A549 (cell line): ENCODE data around the gene OSCP1. TPM values are rescaled to one million over a fixed set of nuclear protein-coding genes. Genes with fewer than 3 reads are reported as not detected.

Experiments used
- ATAC-seq, 2 experiments: fragments of 200-7000 bp in 1 of 2; fragments of >200 bp in 1 of 2; cut with Nextera tagmentation in 1 of 2; cut with Tn5 transposase in 1 of 2; 3 replicates each; pipeline versions ENCODE4 v1.8.0 to v1.9.1; 2018 to 2020; ENCODE audit warnings: mild to moderate bottlenecking in 1 of 2, moderate library complexity in 1 of 2
- CTCF ChIA-PET: fragments of 300-600 bp; sonication (Branson Sonifier 250); formaldehyde crosslinking; extraction: SDS; loops from one replicate; lab custom pipeline; 2021; ENCODE audit warnings: antibody characterized with exemption, inconsistent platforms; lab: Yijun Ruan, JAX
- POLR2A ChIA-PET: fragments of 350-600 bp; formaldehyde crosslinking; extraction: SDS; loops from one replicate; lab custom pipeline; 2021; ENCODE audit warnings: antibody characterized with exemption, inconsistent platforms; lab: Yijun Ruan, JAX
- DNase-seq, 2 experiments: peaks; one replicate each; pipeline versions ENCODE4 v3.0.0 to v3.0.0-alpha.2; 2011 to 2016; ENCODE audit warnings: low read depth in 1 of 2, low spot score in 1 of 2
- FAIRE-seq: peaks from 2 replicates; lab custom pipeline; 2011; peaks lifted over from hg19 to GRCh38; lab: Jason Lieb, UNC
- H3K27ac ChIP-seq, 2 experiments: fragments of >200 bp; sonication (Bioruptor Twin); formaldehyde crosslinking; 3 replicates each; pipeline ENCODE4 v1.5.1; 2016 to 2017
- H3K4me1 ChIP-seq: fragments of >200 bp; sonication (Bioruptor Twin); formaldehyde crosslinking; 3 replicates; pipeline ENCODE4 v1.6.1; 2016
- H3K4me2 ChIP-seq: fragments of >200 bp; sonication (Bioruptor Twin); formaldehyde crosslinking; 3 replicates; pipeline ENCODE4 v1.6.1; 2016
- H3K4me3 ChIP-seq: fragments of >200 bp; sonication (Bioruptor Twin); formaldehyde crosslinking; 3 replicates; pipeline ENCODE4 v1.5.1; 2016
- H3K9me3 ChIP-seq: fragments of >200 bp; sonication (Bioruptor Twin); formaldehyde crosslinking; 3 replicates; pipeline ENCODE4 v1.6.1; 2016
- BHLHE40 ChIP-seq: IDR thresholded peaks from 2 replicates; pipeline ENCODE4 v1.6.1; 2012; ENCODE audit warnings: low read depth, low read length, inconsistent platforms
- CBX2 ChIP-seq: fragments of 200-600 bp; sonication (generic); IDR thresholded peaks from 2 replicates; pipeline ENCODE4 v1.6.1; 2016; ENCODE audit warnings: low read depth, mild to moderate bottlenecking, borderline replicate concordance
- CHD2 ChIP-seq: fragments of 150-350 bp; IDR thresholded peaks from 2 replicates; pipeline ENCODE4 v1.6.1; 2014; ENCODE audit warnings: low read length; ENCODE audit not compliant: partially characterized antibody
- FOSL2 ChIP-seq, 2 experiments: fragments of 450-650 bp in 1 of 2; fragments of >200 bp in 1 of 2; sonication (Bioruptor Twin) in 1 of 2; formaldehyde crosslinking; IDR thresholded peaks; 2 replicates each; pipeline versions ENCODE4 v1.5.0 to v1.6.1; 2016 to 2020; ENCODE audit warnings: mild to moderate bottlenecking in 1 of 2, moderate library complexity in 1 of 2
- FOXS1 ChIP-seq: fragments of 250-450 bp; sonication (Bioruptor Pico); IDR thresholded peaks from 2 replicates; pipeline ENCODE4 v1.5.0; 2020; ENCODE audit warnings: mild to moderate bottlenecking, moderate library complexity
- GATA3 ChIP-seq: IDR thresholded peaks from 2 replicates; pipeline ENCODE4 v1.6.1; 2012; ENCODE audit warnings: borderline replicate concordance
- HDAC2 ChIP-seq: fragments of 200-600 bp; sonication (generic); IDR thresholded peaks from 2 replicates; pipeline ENCODE4 v1.6.1; 2016
- JUNB ChIP-seq: fragments of >200 bp; sonication (Bioruptor Twin); formaldehyde crosslinking; IDR thresholded peaks from 2 replicates; pipeline ENCODE4 v1.6.1; 2016
- KDM5A ChIP-seq: fragments of 200-600 bp; sonication (generic); IDR thresholded peaks from 2 replicates; pipeline ENCODE4 v1.6.1; 2016; ENCODE audit warnings: antibody characterized with exemption, mild to moderate bottlenecking
- MAFK ChIP-seq: fragments of 450-650 bp; IDR thresholded peaks from 2 replicates; pipeline ENCODE4 v1.6.1; 2014; ENCODE audit not compliant: partially characterized antibody
- MAZ ChIP-seq: fragments of 150-350 bp; IDR thresholded peaks from 2 replicates; pipeline ENCODE4 v1.6.1; 2014; ENCODE audit warnings: antibody characterized with exemption, low read depth, low read length, borderline replicate concordance
- NFE2L2 ChIP-seq: fragments of 150-350 bp; conservative IDR thresholded peaks from 2 replicates; pipeline ENCODE4 v1.6.1; 2014; ENCODE audit warnings: low read length
- NPAS2 ChIP-seq: fragments of 250-450 bp; sonication (Bioruptor Pico); IDR thresholded peaks from 2 replicates; pipeline ENCODE4 v1.8.0; 2022; ENCODE audit warnings: mild to moderate bottlenecking, moderate library complexity, borderline replicate concordance
- PHF8 ChIP-seq: fragments of 200-600 bp; sonication (generic); IDR thresholded peaks from 2 replicates; pipeline ENCODE4 v1.6.1; 2016; ENCODE audit warnings: low read depth, mild to moderate bottlenecking, antibody characterized with exemption, moderate library complexity, borderline replicate concordance
- POLR2AphosphoS2 ChIP-seq: conservative IDR thresholded peaks from 2 replicates; pipeline ENCODE4 v1.6.1; 2012; ENCODE audit warnings: low read length, improper control_type of control experiment, inconsistent platforms
- RARB ChIP-seq: fragments of 250-450 bp; sonication (Bioruptor Pico); IDR thresholded peaks from 2 replicates; pipeline ENCODE4 v1.8.0; 2021; ENCODE audit warnings: mild to moderate bottlenecking, moderate library complexity
- TFCP2L1 ChIP-seq: fragments of 250-450 bp; sonication (Bioruptor Pico); IDR thresholded peaks from 2 replicates; pipeline ENCODE4 v1.5.0; 2021; ENCODE audit warnings: mild to moderate bottlenecking
- ZC3H11A ChIP-seq: fragments of 450-650 bp; IDR thresholded peaks from 2 replicates; pipeline ENCODE4 v1.6.1; 2014; ENCODE audit warnings: antibody characterized with exemption, mild to moderate bottlenecking
- ZNF302 ChIP-seq: fragments of 250-450 bp; sonication (Bioruptor Pico); IDR thresholded peaks from 2 replicates; pipeline ENCODE4 v1.9.0; 2021; ENCODE audit warnings: inconsistent platforms, mild to moderate bottlenecking, moderate library complexity
- WGBS: methylation state at CpG from one replicate; pipeline ENCODE4 v1.1.6; 2017; ENCODE audit errors: missing lambda C conversion rate; 5-methylcytosine and 5-hydroxymethylcytosine counted together
- polyA plus RNA-seq, 4 experiments: library from polyadenylated mRNA; depleted of rRNA in 3 of 4; stranded (reverse); fragments of >200 nt; fragmentation: RNase III in 1 of 4; extraction: RNeasy Plus Mini Kit Qiagen cat#74134 plus additional on column Dnase treatment in 1 of 4; gene quantifications; 2 replicates in 3 of 4; 3 replicates in 1 of 4; pipeline ENCODE4 v1.2.3, GENCODE V29; 2011 to 2017
- TF ChIP-seq, protein P1 (sequence below): fragments of >200 bp; sonication (Bioruptor Twin); formaldehyde crosslinking; IDR thresholded peaks from 3 replicates; pipeline ENCODE4 v1.5.1; 2016
- TF ChIP-seq, protein P2 (sequence below): fragments of >200 bp; sonication (Bioruptor Twin); formaldehyde crosslinking; IDR thresholded peaks from 2 replicates; pipeline ENCODE4 v1.6.1; 2016
- TF ChIP-seq, protein P3 (sequence below): fragments of 450-650 bp; IDR thresholded peaks from 2 replicates; pipeline ENCODE4 v1.6.1; 2014; ENCODE audit warnings: antibody characterized with exemption

OSCP1 gene
- polyA plus RNA-seq, 2 of the 4 experiments (the other 2 are of a cell fraction) = 4.6 to 6.6 TPM

DNA sequence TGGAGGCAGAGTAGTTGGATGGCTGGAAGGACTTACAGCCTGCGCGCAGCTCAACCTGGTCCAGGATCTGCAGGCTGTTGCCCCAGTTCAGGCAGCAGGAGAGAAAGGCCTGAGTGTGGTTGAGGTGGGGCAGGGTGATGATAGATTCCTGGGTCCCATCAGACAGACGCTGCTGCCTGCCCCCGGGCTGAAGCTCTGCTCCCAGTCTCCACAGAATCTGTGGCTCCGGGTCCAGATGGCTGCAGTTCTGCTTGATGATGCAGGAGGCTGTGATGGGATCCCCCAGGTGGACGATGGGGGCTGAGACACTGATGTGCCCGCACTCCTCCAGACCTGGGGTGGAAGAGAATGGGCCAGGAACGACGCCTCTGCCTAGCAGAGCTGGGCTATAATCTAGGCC lies 25.1 kb upstream of the OSCP1 start:
- no peaks in the 10 kb centered on the region for H3K4me1 ChIP-seq
- TF ChIP-seq BHLHE40 = no peak
- no peak for TF ChIP-seq HDAC2
- TF ChIP-seq MAFK = no peak
- TF ChIP-seq ZNF302 = no peak
- no peak for TF ChIP-seq RARB
- TF ChIP-seq JUNB = no peak
- no peak for TF ChIP-seq FOSL2 (IDR thresholded peaks at IDR 0.05)
- no peak for TF ChIP-seq FOSL2 (CRISPR knock-in tag; IDR thresholded peaks at IDR 0.05)
- TF ChIP-seq, protein P1, sequence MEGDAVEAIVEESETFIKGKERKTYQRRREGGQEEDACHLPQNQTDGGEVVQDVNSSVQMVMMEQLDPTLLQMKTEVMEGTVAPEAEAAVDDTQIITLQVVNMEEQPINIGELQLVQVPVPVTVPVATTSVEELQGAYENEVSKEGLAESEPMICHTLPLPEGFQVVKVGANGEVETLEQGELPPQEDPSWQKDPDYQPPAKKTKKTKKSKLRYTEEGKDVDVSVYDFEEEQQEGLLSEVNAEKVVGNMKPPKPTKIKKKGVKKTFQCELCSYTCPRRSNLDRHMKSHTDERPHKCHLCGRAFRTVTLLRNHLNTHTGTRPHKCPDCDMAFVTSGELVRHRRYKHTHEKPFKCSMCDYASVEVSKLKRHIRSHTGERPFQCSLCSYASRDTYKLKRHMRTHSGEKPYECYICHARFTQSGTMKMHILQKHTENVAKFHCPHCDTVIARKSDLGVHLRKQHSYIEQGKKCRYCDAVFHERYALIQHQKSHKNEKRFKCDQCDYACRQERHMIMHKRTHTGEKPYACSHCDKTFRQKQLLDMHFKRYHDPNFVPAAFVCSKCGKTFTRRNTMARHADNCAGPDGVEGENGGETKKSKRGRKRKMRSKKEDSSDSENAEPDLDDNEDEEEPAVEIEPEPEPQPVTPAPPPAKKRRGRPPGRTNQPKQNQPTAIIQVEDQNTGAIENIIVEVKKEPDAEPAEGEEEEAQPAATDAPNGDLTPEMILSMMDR = no peak
- no peak for TF ChIP-seq POLR2AphosphoS2
- TF ChIP-seq FOXS1 (CRISPR knock-in tag) = no peak
- TF ChIP-seq NPAS2 (CRISPR knock-in tag) = no peak
- TF ChIP-seq, protein P2, sequence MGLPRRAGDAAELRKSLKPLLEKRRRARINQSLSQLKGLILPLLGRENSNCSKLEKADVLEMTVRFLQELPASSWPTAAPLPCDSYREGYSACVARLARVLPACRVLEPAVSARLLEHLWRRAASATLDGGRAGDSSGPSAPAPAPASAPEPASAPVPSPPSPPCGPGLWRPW = no peak
- TF ChIP-seq GATA3 = no peak
- TF ChIP-seq TFCP2L1 (CRISPR knock-in tag) = no peak
- no peak for TF ChIP-seq MAZ
- TF ChIP-seq KDM5A = no peak
- TF ChIP-seq ZC3H11A = no peak
- no peak for TF ChIP-seq NFE2L2
- TF ChIP-seq, protein P3, sequence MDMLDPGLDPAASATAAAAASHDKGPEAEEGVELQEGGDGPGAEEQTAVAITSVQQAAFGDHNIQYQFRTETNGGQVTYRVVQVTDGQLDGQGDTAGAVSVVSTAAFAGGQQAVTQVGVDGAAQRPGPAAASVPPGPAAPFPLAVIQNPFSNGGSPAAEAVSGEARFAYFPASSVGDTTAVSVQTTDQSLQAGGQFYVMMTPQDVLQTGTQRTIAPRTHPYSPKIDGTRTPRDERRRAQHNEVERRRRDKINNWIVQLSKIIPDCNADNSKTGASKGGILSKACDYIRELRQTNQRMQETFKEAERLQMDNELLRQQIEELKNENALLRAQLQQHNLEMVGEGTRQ = no peak
- no peak for TF ChIP-seq CBX2
- H3K27ac ChIP-seq = no peak overlapping the region
- no peak for FAIRE-seq
- ATAC-seq = no peak
- no peaks in the 10 kb centered on the region for H3K9me3 ChIP-seq
- H3K4me2 ChIP-seq = no peak overlapping the region
- POLR2A ChIA-PET = no interaction called here
- no peak overlapping the region for H3K4me3 ChIP-seq
- CTCF ChIA-PET = interaction anchor here (0.9 to 1.3 kb wide), 2 partner anchors 9 to 10 kb away, joined by 3 to 4 read pairs; no protein-coding TSS in a partner anchor
- WGBS = 94% methylated on average over 2 of the region's 9 CpGs
- DNase-seq = no peak

DNA sequence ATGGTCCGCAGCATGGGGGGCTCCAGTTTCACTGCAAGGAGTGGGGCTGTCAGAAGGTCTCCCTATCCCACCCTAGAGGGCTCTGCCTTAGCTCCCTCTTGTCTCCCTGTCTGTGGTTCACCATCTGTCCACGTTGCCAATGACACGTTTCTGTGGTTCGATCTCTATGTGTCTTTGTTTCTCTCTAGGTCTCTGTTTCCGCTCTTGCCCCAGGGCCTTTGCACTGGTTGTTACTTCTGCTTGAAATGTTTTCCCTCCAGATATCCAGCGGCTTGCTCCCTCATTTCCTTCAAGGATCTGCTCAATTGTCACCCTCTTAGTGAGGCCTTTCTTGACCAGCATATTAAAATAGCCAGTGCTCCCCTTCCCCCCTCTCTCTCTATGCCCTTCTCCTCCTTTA lies 22.4 kb upstream of the OSCP1 start:
- no peak overlapping the region for H3K4me2 ChIP-seq
- no peak for TF ChIP-seq FOXS1 (CRISPR knock-in tag)
- no peak for TF ChIP-seq KDM5A
- TF ChIP-seq BHLHE40 = no peak
- TF ChIP-seq CHD2 = no peak
- TF ChIP-seq PHF8 = no peak
- WGBS = 75% methylated on average over 6 of the region's 6 CpGs
- DNase-seq = no peak
- ChIA-PET POLR2A (interaction anchor here (0.6 kb wide), 1 partner anchor 131 kb away, joined by 3 read pairs; no protein-coding TSS in a partner anchor), CTCF (no interaction called here)
- no peaks in the 10 kb centered on the region for H3K9me3 ChIP-seq
- no peak; a peak in 1 of 6 replicates for ATAC-seq
- FAIRE-seq = no peak
- H3K27ac ChIP-seq = no peak overlapping the region
- no peak overlapping the region for H3K4me3 ChIP-seq
- no peaks in the 10 kb centered on the region for H3K4me1 ChIP-seq
